GM12878 (cell line): Measurements from ENCODE around the gene ULK1. TPM values are rescaled to one million over a fixed set of nuclear protein-coding genes. Genes with fewer than 3 reads are reported as not detected.
A peak's percentile ranks its signal among the peaks of the same experiment; 100 is the strongest.

ENCODE experiments used
- CHD2 ChIP-seq: IDR thresholded peaks from 2 replicates; pipeline ENCODE4 v1.6.1; 2011; ENCODE audit warnings: low read depth, low read length, improper control_type of control experiment, borderline replicate concordance
- EGR1 ChIP-seq, 2 experiments: IDR thresholded peaks; 1 replicate in 1 of 2; 2 replicates in 1 of 2; pipeline ENCODE4 v1.6.1; 2011 to 2012; ENCODE audit warnings: low read depth in 2 of 2, low read length in 2 of 2, borderline replicate concordance in 1 of 2, mild to moderate bottlenecking in 1 of 2, moderate library complexity in 1 of 2
- KLF5 ChIP-seq: fragments of 450-650 bp; IDR thresholded peaks from 2 replicates; pipeline ENCODE4 v1.6.1; 2014; ENCODE audit warnings: mild to moderate bottlenecking; ENCODE audit not compliant: partially characterized antibody
- MXI1 ChIP-seq: fragments of 150-350 bp; IDR thresholded peaks from 2 replicates; pipeline ENCODE4 v1.6.1; 2011; ENCODE audit warnings: low read depth, mild to moderate bottlenecking, inconsistent platforms, low read length, improper control_type of control experiment
- MYC ChIP-seq: IDR thresholded peaks from 2 replicates; pipeline ENCODE4 v1.6.1; 2011; ENCODE audit warnings: mild to moderate bottlenecking, low read length, moderate library complexity, inconsistent platforms; ENCODE audit not compliant: insufficient read depth, insufficient replicate concordance, insufficient read length, severe bottlenecking
- NFYB ChIP-seq: IDR thresholded peaks from 2 replicates; pipeline ENCODE4 v1.6.1; 2011; ENCODE audit warnings: low read depth, mild to moderate bottlenecking, low read length, improper control_type of control experiment, moderate library complexity; ENCODE audit not compliant: insufficient read depth
- NR2C2 ChIP-seq: IDR thresholded peaks from 2 replicates; pipeline ENCODE4 v1.6.1; 2011; ENCODE audit warnings: borderline replicate concordance, low read depth; ENCODE audit not compliant: control insufficient read depth, insufficient read length
- NR2F1 ChIP-seq: fragments of 450-650 bp; conservative IDR thresholded peaks from 2 replicates; pipeline ENCODE4 v1.6.1; 2017; ENCODE audit warnings: mild to moderate bottlenecking
- PKNOX1 ChIP-seq: fragments of 450-650 bp; IDR thresholded peaks from 2 replicates; pipeline ENCODE4 v1.6.1; 2016; ENCODE audit warnings: mild to moderate bottlenecking
- POU2F2 ChIP-seq: IDR thresholded peaks from 3 replicates; pipeline ENCODE4 v1.6.1; 2011; ENCODE audit warnings: low read depth, mild to moderate bottlenecking, low read length, borderline replicate concordance
- RAD51 ChIP-seq: fragments of 450-650 bp; IDR thresholded peaks from 2 replicates; pipeline ENCODE4 v1.6.1; 2016; ENCODE audit warnings: moderate library complexity, mild to moderate bottlenecking, inconsistent platforms
- RCOR1 ChIP-seq: conservative IDR thresholded peaks from 2 replicates; pipeline ENCODE4 v1.6.1; 2012; ENCODE audit warnings: low read depth, low read length, improper control_type of control experiment
- SIN3A ChIP-seq: IDR thresholded peaks from 2 replicates; pipeline ENCODE4 v1.6.1; 2012; ENCODE audit warnings: low read depth, low read length, improper control_type of control experiment
- SP1 ChIP-seq: IDR thresholded peaks from one replicate; pipeline ENCODE4 v1.6.1; 2011; ENCODE audit warnings: low read depth, low read length
- TBL1XR1 ChIP-seq: IDR thresholded peaks from 2 replicates; pipeline ENCODE4 v1.6.1; 2012; ENCODE audit warnings: low read depth, low read length, improper control_type of control experiment
- YY1 ChIP-seq: IDR thresholded peaks from 2 replicates; pipeline ENCODE4 v1.6.1; 2011; ENCODE audit warnings: low read depth, mild to moderate bottlenecking, low read length
- ZNF217 ChIP-seq: fragments of 450-650 bp; IDR thresholded peaks from 2 replicates; pipeline ENCODE4 v1.6.1; 2017; ENCODE audit warnings: antibody characterized with exemption, mild to moderate bottlenecking
- ZNF24 ChIP-seq: fragments of 450-650 bp; IDR thresholded peaks from 2 replicates; pipeline ENCODE4 v1.6.1; 2017; ENCODE audit warnings: antibody characterized with exemption, mild to moderate bottlenecking
- ZNF592 ChIP-seq: fragments of 450-650 bp; IDR thresholded peaks from 2 replicates; pipeline ENCODE4 v1.6.1; 2017; ENCODE audit warnings: mild to moderate bottlenecking, moderate library complexity
- polyA plus RNA-seq, 11 experiments: library from polyadenylated mRNA; depleted of rRNA in 4 of 11; unstranded in 6 of 11; stranded (reverse) in 5 of 11; fragments of >200 nt; fragmentation: Nextera tagmentation in 4 of 11; fragmentation: Illumina TruSeq in 1 of 11; extraction: Ambion mirVana in 4 of 11; extraction: Trizol in 1 of 11; gene quantifications; 1 replicate in 1 of 11; 2 replicates in 10 of 11; pipeline versions ENCODE4 v1.2.1 to v1.2.3, GENCODE V29; 2011 to 2016; ENCODE audit warnings: inconsistent platforms in 2 of 11, missing spikeins in 2 of 11, low read depth in 1 of 11
- total RNA-seq, 4 experiments: library from RNA; depleted of rRNA in 3 of 4; stranded (reverse); fragments of >200 nt in 3 of 4; fragmentation: Illumina TruSeq in 1 of 4; extraction: Trizol in 1 of 4; gene quantifications; 2 replicates each; pipeline versions ENCODE4 v1.2.1 to v1.2.3, GENCODE V29; 2013 to 2021
- TF ChIP-seq, protein P1 (sequence below): IDR thresholded peaks from 2 replicates; pipeline ENCODE4 v1.6.1; 2012; ENCODE audit warnings: low read depth, low read length, improper control_type of control experiment
- TF ChIP-seq, protein P2 (sequence below), 3 experiments: IDR thresholded peaks in 2 of 3; conservative IDR thresholded peaks in 1 of 3; 2 replicates each; pipeline ENCODE4 v1.5.1; 2011; ENCODE audit warnings: low read depth in 3 of 3, low read length in 3 of 3, mild to moderate bottlenecking in 3 of 3, control low read depth in 2 of 3, moderate library complexity in 2 of 3, inconsistent platforms in 1 of 3, mixed read lengths in 1 of 3; ENCODE audit not compliant: control insufficient read depth in 2 of 3, insufficient read depth in 1 of 3; ENCODE audit errors: extremely low read depth in 1 of 3

The ULK1 gene
- total and polyA plus RNA-seq, 10 of the 15 experiments (the other 5 are each of a cell fraction or from before 2014, with no cell fraction given) = 0.13 to 14.1 (median 1.5) TPM

DNA sequence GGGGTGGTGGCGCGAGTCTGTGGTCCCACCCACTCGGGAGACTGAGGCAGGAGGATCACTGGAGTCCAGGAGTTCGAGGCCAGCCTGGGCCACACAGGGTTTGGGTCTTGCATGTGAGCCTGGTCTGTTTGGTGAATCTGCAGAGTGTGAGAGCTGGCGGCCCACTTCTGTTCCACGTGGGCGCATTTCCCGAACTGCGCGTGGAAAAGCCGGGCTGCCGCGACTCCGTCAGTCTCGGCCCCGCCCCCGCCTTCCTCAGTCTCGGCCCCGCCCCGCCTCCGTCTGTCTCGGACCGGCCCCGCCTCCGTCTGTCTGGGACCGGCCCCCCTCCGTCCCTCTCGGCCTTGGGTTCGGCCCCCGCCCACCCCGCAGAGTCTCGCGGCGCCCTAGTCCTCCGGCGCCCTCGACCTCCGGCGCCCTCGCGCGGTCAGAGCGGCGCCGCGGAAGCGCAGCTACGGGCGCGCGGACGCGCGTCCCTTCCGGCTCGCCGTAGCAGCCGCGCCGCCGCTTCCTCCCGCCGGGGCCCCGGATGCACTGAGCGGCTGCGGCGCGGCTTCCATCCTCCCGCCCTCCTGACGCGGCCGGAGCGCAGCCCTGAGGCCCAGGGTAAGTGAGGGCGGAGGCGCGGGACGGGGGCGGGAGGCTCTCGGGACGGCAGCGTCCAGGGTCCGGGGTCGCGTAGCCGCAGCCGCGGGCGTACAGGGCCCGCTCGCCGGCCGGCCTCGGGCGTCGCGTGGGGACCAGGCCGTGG, 55.2 kb downstream of the ULK1 start, which contains the start of gene EP400 (continued):
- TF ChIP-seq, protein P1, sequence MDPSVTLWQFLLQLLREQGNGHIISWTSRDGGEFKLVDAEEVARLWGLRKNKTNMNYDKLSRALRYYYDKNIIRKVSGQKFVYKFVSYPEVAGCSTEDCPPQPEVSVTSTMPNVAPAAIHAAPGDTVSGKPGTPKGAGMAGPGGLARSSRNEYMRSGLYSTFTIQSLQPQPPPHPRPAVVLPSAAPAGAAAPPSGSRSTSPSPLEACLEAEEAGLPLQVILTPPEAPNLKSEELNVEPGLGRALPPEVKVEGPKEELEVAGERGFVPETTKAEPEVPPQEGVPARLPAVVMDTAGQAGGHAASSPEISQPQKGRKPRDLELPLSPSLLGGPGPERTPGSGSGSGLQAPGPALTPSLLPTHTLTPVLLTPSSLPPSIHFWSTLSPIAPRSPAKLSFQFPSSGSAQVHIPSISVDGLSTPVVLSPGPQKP = peak; percentile 62
- TF ChIP-seq NFYB = no peak
- peak; percentile 65 for TF ChIP-seq SIN3A
- peak; percentile 61; the same call in 1 of the 2 replicates for TF ChIP-seq MXI1
- peak; percentile 76 for TF ChIP-seq NR2F1
- peak; percentile 74; the same call in 1 of the 2 replicates for TF ChIP-seq TBL1XR1
- TF ChIP-seq EGR1 (IDR thresholded peaks at IDR 0.05; ENCODE audit: borderline replicate concordance in 1 of 2, low read depth in 2 of 2, low read length in 2 of 2) = peak in 1 of 2 experiments; percentile 74; a peak in 1 of 3 replicates
- peak; percentile 54 for TF ChIP-seq PKNOX1
- peak; percentile 89 for TF ChIP-seq CHD2
- peak; percentile 13 for TF ChIP-seq SP1
- TF ChIP-seq POU2F2 = peak; percentile 7; the same call in 1 of the 3 replicates
- no peak for TF ChIP-seq MYC
- peak; percentile 25; the same call in 1 of the 2 replicates for TF ChIP-seq ZNF217
- no peak for TF ChIP-seq KLF5
- TF ChIP-seq YY1 = peak; percentile 66
- TF ChIP-seq, protein P2, sequence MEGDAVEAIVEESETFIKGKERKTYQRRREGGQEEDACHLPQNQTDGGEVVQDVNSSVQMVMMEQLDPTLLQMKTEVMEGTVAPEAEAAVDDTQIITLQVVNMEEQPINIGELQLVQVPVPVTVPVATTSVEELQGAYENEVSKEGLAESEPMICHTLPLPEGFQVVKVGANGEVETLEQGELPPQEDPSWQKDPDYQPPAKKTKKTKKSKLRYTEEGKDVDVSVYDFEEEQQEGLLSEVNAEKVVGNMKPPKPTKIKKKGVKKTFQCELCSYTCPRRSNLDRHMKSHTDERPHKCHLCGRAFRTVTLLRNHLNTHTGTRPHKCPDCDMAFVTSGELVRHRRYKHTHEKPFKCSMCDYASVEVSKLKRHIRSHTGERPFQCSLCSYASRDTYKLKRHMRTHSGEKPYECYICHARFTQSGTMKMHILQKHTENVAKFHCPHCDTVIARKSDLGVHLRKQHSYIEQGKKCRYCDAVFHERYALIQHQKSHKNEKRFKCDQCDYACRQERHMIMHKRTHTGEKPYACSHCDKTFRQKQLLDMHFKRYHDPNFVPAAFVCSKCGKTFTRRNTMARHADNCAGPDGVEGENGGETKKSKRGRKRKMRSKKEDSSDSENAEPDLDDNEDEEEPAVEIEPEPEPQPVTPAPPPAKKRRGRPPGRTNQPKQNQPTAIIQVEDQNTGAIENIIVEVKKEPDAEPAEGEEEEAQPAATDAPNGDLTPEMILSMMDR (IDR thresholded peaks at IDR 0.05 in 2 of 3, conservative IDR thresholded peaks at IDR 0.05 in 1 of 3; ENCODE audit: control insufficient read depth in 2 of 3, extremely low read depth in 1 of 3, insufficient read depth in 1 of 3, low read depth in 3 of 3, low read length in 3 of 3) = peak; percentile 48 to 76 (median 52); a peak in 5 of 6 replicates
- 0 out of 2 replicates have a peak, but pooled peaks have one; percentile 44 for TF ChIP-seq RCOR1
- TF ChIP-seq ZNF24 = peak; percentile 65
- no peak for TF ChIP-seq RAD51
- 0 out of 2 replicates have a peak, but pooled peaks have one; percentile 50 for TF ChIP-seq ZNF592
- no peak for TF ChIP-seq NR2C2
